Cortex of kidney (tissue), 1 donor: ENCODE measurements around the gene RPP21.
"Not testable (repeated sequence)": the region's sequence is repeated elsewhere in the genome, so short reads cannot be mapped to it uniquely, and the experiment has no call there.

Experiments used
- DNase-seq: peaks from one replicate; lab custom pipeline; 2025; lab: John Stamatoyannopoulos, UW

The RPP21 gene

DNA sequence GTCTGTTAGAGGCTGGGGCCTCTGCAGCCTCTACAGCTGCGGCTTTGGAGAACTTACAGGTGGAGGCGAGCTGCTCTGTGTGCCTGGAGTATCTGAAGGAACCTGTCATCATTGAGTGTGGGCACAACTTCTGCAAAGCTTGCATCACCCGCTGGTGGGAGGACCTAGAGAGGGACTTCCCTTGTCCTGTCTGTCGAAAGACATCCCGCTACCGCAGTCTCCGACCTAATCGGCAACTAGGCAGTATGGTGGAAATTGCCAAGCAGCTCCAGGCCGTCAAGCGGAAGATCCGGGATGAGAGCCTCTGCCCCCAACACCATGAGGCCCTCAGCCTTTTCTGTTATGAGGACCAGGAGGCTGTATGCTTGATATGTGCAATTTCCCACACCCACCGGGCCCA, 15.6 kb upstream of the RPP21 start:
- DNase-seq: no peak

GRCh38 chr6:30331981-30332380, 13.0 kb upstream of the RPP21 start:
- no peak for DNase-seq

- no peak for DNase-seq
Measured at GRCh38 chr6:30334075-30334783, 10.7 kb upstream of the RPP21 start.

GRCh38 chr6:30340589-30341054, 4.3 kb upstream of the RPP21 start:
- DNase-seq: no peak

GRCh38 chr6:30341218-30341617, 3.7 kb upstream of the RPP21 start:
- DNase-seq: no peak

- no peak for DNase-seq
Measured at GRCh38 chr6:30341728-30342127, 3.2 kb upstream of the RPP21 start.

- no peak for DNase-seq
Measured at GRCh38 chr6:30344191-30344867, 627 bp upstream of the RPP21 start.

- no peak for DNase-seq
Measured at GRCh38 chr6:30345852-30346251, 896 bp downstream of the RPP21 start.

DNA sequence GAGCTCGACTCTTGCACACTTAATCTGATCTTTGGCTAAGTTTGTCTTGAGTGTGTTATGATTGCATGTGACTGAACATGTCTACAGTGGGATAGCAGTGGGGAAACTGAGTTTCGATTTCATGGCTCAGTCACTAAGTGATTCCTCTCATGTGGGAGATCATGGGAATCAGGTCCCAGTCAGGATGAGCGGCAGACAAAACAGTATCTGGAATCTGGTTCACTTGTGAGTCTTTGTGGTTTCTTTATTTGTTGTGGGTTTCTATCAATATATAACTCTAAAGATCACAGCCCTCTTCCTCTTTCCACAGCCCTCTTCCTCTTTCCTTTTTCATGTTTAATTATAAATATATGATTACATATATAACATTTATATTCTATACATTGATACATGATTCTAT, 4.0 kb downstream of the RPP21 start:
- no peak for DNase-seq

GRCh38 chr6:30349421-30350177, 4.6 kb downstream of the RPP21 start:
- DNase-seq: no peak

GRCh38 chr6:30350524-30350923, 5.6 kb downstream of the RPP21 start:
- DNase-seq: no peak

DNA sequence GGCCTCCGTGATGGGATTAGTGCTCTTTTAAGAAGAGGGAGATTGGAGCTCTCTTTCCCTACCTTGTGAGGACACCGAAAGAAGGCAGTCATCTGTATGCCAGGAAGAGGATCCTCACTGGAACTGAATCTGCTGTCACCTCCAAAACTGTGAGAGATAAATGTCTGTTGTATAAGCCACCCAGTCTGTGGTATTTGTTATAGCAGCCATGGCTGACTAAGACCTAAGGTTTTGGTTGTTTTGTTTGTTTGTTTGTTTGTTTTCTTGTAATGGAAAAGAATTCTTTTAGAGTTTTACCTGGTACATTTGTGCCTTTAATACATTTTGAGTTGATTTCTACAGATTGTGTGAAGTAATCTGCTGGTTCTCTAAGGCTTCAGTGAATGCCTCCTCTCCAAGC, 7.6 kb downstream of the RPP21 start:
- no peak for DNase-seq

DNA sequence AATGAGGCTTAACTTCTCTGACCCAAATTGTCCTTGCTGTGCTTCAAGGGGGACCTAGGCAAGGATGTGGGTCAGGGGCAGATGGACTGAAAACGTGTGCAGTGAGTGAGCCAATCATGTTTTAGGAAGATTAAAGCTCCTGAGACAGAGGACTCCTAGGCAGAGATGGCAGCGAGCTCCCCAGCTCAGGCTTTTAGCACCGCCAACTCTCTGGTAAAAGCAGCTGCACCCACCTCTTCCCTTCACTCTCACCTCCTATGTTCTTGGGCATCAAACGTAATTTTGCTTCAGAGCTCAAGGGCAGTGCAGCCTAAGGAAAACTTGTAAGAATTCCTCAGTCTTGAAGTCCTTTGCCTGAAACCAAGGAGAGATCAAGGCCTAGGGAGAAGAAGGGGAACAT, 10.3 kb downstream of the RPP21 start:
- DNase-seq: no peak

GRCh38 chr6:30356536-30356935, 11.6 kb downstream of the RPP21 start:
- no peak for DNase-seq

DNA sequence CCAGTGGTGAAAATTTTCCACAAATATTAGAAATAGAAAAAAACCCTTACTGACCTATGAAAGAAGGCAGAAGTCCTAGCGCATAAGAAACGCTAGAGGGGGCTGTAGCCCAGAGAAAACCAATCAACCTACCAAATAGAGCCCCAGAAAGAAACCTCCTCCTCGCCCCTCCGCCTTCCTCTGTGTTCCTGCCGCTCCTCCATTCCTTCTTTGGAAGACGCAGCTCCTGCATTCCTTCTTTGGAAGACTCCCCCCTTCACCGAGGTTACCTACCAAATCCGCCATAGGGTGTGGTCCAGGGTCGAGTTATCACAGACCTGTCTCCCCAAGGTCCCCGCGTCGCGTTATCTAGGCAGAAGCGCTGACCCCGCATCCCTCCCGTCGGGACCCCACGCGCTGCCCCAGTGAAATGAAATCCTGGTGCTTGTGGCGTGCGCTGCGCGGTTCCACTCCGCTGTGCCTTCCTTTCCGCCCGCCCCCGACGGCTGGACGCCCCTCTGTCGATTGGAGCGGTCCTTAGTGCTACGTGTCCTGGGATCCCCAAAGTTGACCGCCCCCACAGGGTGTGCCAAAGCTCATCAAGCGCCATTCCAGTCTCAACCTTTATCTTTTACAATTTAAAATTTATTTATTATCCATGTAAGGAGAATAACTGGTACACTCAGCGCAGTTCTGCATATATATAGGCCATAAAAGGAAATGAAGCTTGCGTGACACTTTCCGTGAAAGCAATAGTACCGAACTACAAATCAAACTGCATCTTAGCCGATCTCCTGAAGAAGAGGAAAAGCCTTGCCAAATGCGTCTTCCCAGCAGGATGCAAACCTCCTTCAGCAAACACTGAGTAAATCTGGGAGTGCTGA, 13.0 kb downstream of the RPP21 start:
- DNase-seq: no peak

GRCh38 chr6:30359276-30359675, 14.3 kb downstream of the RPP21 start:
- no peak for DNase-seq

DNA sequence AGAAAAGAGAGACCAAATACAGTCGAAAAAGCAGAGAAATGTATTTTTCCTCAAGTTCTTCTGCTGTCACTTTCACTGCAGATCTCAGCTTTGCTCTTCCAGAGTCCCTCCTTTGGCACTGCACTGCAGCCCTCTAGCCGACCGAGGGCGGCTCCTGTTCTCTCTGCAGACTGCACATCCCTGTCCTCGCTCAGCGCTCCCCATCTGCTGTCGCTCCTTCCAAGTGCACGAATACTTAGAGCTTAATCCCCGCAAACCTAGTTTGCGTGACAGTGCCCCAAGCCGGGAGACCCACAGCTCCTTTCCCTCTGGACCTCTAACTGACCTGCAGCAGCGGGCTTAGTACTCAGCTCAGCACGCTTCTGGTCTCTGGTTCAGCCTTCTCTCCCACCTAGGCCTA, 15.2 kb downstream of the RPP21 start:
- DNase-seq: no peak

- no peak for DNase-seq
Measured at GRCh38 chr6:30361661-30362060, 16.7 kb downstream of the RPP21 start.

- no peak for DNase-seq
Measured at GRCh38 chr6:30363459-30363858, 18.5 kb downstream of the RPP21 start.

DNA sequence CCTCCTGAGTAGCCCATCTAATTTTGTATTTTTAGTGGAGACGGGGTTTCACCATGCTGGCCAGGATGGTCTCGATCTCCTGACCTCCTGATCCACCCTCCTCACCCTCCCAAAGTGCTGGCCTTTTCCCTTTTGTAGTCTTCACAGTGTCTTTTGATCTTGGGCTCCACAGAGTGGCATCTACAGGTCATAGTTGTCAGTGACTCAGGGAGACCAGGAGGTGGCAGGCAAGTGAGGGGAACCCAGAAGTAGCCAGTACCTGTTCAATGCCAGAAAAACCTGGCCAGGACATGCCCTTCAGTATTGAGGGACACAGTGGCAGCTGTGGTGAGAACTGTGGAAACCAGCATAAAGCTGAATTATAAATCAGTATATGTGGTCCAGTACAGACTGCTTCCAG, 19.6 kb downstream of the RPP21 start:
- no peak for DNase-seq

DNA sequence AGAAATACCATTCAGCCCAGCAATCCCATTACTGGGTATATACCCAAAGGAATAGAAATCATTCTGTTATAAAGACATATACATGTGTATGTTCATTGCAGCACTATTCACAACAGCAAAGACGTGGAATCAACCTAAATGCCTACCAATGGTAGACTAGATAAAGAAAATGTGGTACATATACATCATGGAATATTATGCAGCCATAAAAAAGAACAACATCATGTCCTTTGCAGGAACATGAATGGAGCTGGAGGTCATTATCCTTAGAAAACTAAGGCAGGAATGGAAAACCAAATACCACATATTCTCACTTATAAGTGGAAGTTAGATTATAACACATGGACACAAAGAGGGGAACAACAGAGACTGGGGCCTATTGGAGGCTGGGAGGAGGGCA, 24.3 kb downstream of the RPP21 start:
- not testable (repeated sequence) for DNase-seq
